Tibial nerve (tissue), 4 donors: ENCODE measurements around the gene FHOD1. TPM values are rescaled to one million over a fixed set of nuclear protein-coding genes. Genes with fewer than 3 reads are reported as not detected.
A peak's percentile ranks its signal among the peaks of the same experiment; 100 is the strongest.

Experiments used
- DNase-seq, 2 donors: peaks; one replicate each; pipeline ENCODE4 v3.0.0-alpha.2; 2019; ENCODE audit warnings: low spot score in 2 of 2
- H3K27ac ChIP-seq, 4 donors: fragments of 200-600 bp; sonication (generic) in 3 of 4; one replicate each; pipeline ENCODE4 v1.5.1; 2017 to 2019; ENCODE audit warnings: mild to moderate bottlenecking in 1 of 4
- H3K27me3 ChIP-seq, 2 donors: fragments of 200-600 bp; sonication (generic) in 1 of 2; one replicate each; pipeline versions ENCODE4 v1.5.1 to v1.6.0; 2017 to 2019
- H3K36me3 ChIP-seq, 3 donors: fragments of 200-600 bp; sonication (generic); one replicate each; pipeline ENCODE4 v1.5.1; 2018 to 2019
- H3K4me1 ChIP-seq, 4 donors: fragments of 200-600 bp; sonication (generic) in 3 of 4; one replicate each; pipeline ENCODE4 v1.5.1; 2017 to 2019
- H3K4me3 ChIP-seq, 4 donors: fragments of 200-600 bp; sonication (generic) in 3 of 4; one replicate each; pipeline ENCODE4 v1.5.1; 2017 to 2019; ENCODE audit warnings: mild to moderate bottlenecking in 1 of 4, moderate library complexity in 1 of 4
- H3K9me3 ChIP-seq, 4 donors: fragments of 200-600 bp; sonication (generic) in 3 of 4; one replicate each; pipeline ENCODE4 v1.5.1; 2017 to 2019
- CTCF ChIP-seq, 5 experiments: fragments of 200-600 bp in 3 of 5; fragments of 450-650 bp in 2 of 5; sonication (generic) in 3 of 5; IDR thresholded peaks; one replicate each; pipeline ENCODE4 v1.5.1; 2016 to 2019; ENCODE audit warnings: antibody characterized with exemption in 5 of 5, mild to moderate bottlenecking in 3 of 5, moderate library complexity in 2 of 5
- EP300 ChIP-seq, 2 donors: sonication (generic); formaldehyde crosslinking; IDR thresholded peaks; one replicate each; pipeline ENCODE4 v1.6.1; 2017; ENCODE audit warnings: antibody characterized with exemption in 2 of 2, mild to moderate bottlenecking in 1 of 2
- POLR2A ChIP-seq, 2 donors: fragments of 450-650 bp; IDR thresholded peaks; one replicate each; pipeline ENCODE4 v1.6.1; 2017; ENCODE audit warnings: antibody characterized with exemption in 2 of 2, mild to moderate bottlenecking in 2 of 2, moderate library complexity in 2 of 2
- WGBS, 2 donors: methylation state at CpG; one replicate each; pipeline ENCODE4 v1.1.5; 2018; 5-methylcytosine and 5-hydroxymethylcytosine counted together
- total RNA-seq, 4 donors: library from RNA; depleted of rRNA; stranded (reverse); fragments of >200 nt; gene quantifications; one replicate each; pipeline ENCODE4 v1.1.0, GENCODE V29; 2016

FHOD1 gene
- total RNA-seq, 4 donors from 2014 or later, result 17.3 to 45.3 (median 25.5) TPM

GRCh38 chr16:67187175-67187890, 59.9 kb downstream of the FHOD1 start:
- Histone ChIP-seq H3K27ac (no peak overlapping the region), H3K4me3 (no peak overlapping the region), H3K9me3 (no peaks in the 10 kb centered on the region), H3K27me3 (no peaks in the 10 kb centered on the region), H3K4me1 (peaks cover 0 to 38% (median 17%) of the 10 kb centered on the region in 4 donors), H3K36me3 (no peaks in the 10 kb centered on the region)
- DNase-seq, result no peak
- no peak for TF ChIP-seq EP300 (IDR thresholded peaks at IDR 0.05)
- TF ChIP-seq CTCF (IDR thresholded peaks at IDR 0.05), result no peak
- TF ChIP-seq POLR2A (IDR thresholded peaks at IDR 0.05), result no peak
- WGBS, 2 donors, result 79 to 85% methylated on average over 14 to 24 of the region's 26 CpGs

- 45 to 56% methylated on average over 5 of the region's 5 CpGs for WGBS, 2 donors
- no peaks in the 10 kb centered on the region for H3K9me3 ChIP-seq
- no peak overlapping the region for H3K27ac ChIP-seq
- peaks cover 0 to 39% (median 16%) of the 10 kb centered on the region in 4 donors for H3K4me1 ChIP-seq
- no peak for TF ChIP-seq EP300 (IDR thresholded peaks at IDR 0.05)
- no peak for TF ChIP-seq POLR2A (IDR thresholded peaks at IDR 0.05)
- no peak for TF ChIP-seq CTCF (IDR thresholded peaks at IDR 0.05)
- DNase-seq, result no peak
- H3K4me3 ChIP-seq, result no peak overlapping the region
- no peaks in the 10 kb centered on the region for H3K27me3 ChIP-seq
- no peaks in the 10 kb centered on the region for H3K36me3 ChIP-seq
Measured at GRCh38 chr16:67186550-67186950, 60.7 kb downstream of the FHOD1 start.

- Histone ChIP-seq H3K4me3 (peak overlapping the region in 3 of 4 donors; percentile 2 to 76 (median 3)), H3K27ac (peak overlapping the region in 1 of 4 donors; percentile 99), H3K4me1 (peaks cover 0 to 39% (median 18%) of the 10 kb centered on the region in 4 donors), H3K27me3 (no peaks in the 10 kb centered on the region), H3K36me3 (no peaks in the 10 kb centered on the region), H3K9me3 (no peaks in the 10 kb centered on the region)
- TF ChIP-seq POLR2A (IDR thresholded peaks at IDR 0.05) (no peak), EP300 (IDR thresholded peaks at IDR 0.05) (no peak), CTCF (IDR thresholded peaks at IDR 0.05) (peak in 1 of 5 experiments; percentile 14)
- no peak for DNase-seq
- 6 to 12% methylated on average over 12 of the region's 12 CpGs for WGBS, 2 donors
Measured at GRCh38 chr16:67185651-67186134, 61.6 kb downstream of the FHOD1 start.

- H3K4me3 ChIP-seq, result peak overlapping the region; percentile 49 to 76 (median 68)
- H3K27ac ChIP-seq, result peak overlapping the region in 3 of 4 donors; percentile 92 to 99 (median 93)
- no peaks in the 10 kb centered on the region for H3K27me3 ChIP-seq
- no peaks in the 10 kb centered on the region for H3K36me3 ChIP-seq
- WGBS, 2 donors, result 13 to 15% methylated on average over 16 to 33 of the region's 43 CpGs
- H3K4me1 ChIP-seq, result peaks cover 0 to 39% (median 18%) of the 10 kb centered on the region in 4 donors
- no peaks in the 10 kb centered on the region for H3K9me3 ChIP-seq
- peak in 1 of 2 donors; percentile 60 for TF ChIP-seq EP300 (IDR thresholded peaks at IDR 0.05)
- TF ChIP-seq POLR2A (IDR thresholded peaks at IDR 0.05), result no peak
- peak; percentile 78 to 92 (median 88) for TF ChIP-seq CTCF (IDR thresholded peaks at IDR 0.05)
- DNase-seq, result peak; percentile 90 to 95
Measured at GRCh38 chr16:67184995-67185650, 62.2 kb downstream of the FHOD1 start.
